ENCODE results near the gene SCN1B. TPM values are rescaled to one million over a fixed set of nuclear protein-coding genes. Genes with fewer than 3 reads are reported as not detected.
"Not testable (repeated sequence)": the region's sequence is repeated elsewhere in the genome, so short reads cannot be mapped to it uniquely, and the experiment has no call there.

SCN1B gene
- polyA plus RNA-seq, 4 donors = 0.74 to 2.1 (median 1.2) TPM

DNA sequence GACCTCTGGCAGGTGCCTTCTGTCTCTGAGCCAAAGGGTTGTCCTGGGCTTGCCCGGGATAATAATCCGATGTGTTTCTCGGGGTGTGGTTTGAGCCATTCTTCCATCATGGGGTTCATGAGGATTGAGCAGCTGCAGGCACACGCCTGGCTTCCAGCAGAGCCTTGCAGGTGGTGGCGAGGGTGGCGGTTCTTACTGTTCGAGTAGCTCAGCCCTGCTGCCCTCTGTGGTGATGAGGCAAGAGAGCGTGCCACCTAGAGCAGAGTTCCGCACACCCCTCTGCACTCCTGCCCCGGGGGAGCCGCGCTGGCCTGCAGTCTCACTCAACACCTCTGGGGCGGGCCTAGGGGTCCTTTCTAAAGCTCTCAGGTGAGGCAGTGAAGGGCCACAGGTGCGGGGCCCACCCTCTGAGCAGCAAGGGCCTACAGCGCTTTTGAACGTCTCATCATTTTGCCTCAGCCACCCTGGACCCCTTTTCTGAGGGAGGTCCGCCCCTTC is 3.8 kb downstream of the SCN1B start:
- DNase-seq (ENCODE audit: low read depth in 4 of 4, low spot score in 3 of 4) = no peak

DNA sequence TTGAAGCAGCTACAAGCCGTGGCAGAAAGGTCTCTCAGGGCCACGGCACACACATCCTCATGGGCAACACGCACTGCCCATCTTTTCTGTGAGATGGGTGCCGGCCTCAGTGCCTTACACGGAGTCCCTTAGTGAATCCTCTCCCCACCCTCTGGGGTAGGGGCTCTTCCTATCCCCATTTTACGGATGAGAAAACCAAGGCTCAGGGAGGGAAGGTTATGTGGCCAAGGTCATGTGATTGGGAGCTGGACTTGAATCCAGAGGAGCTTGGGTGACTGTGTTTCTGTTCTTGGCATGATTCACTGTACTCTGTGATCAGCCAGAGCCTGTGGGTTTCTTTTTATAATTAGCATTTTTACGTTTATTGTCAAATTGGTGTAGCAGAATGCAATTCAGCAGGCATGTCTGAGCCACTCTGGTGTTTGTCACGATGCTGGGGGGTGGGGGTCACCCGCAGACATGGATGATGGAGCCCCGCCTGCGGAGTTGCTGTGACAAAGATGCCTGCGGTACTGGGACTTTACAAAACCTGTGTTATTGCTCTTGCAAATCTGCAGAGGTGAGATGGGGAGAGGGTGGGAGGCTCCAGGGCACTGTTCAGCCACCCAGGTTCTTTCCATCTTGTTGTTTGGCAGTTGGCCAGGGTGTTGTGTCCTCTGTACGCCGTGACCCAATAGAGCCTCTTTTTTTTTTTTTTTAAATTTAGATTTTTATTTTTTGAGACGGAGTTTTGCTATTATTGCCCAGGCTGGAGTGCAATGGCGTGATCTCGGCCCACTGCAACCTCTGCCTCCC is 4.5 kb downstream of the SCN1B start:
- no peak for DNase-seq (ENCODE audit: low read depth in 4 of 4, low spot score in 3 of 4)

DNA sequence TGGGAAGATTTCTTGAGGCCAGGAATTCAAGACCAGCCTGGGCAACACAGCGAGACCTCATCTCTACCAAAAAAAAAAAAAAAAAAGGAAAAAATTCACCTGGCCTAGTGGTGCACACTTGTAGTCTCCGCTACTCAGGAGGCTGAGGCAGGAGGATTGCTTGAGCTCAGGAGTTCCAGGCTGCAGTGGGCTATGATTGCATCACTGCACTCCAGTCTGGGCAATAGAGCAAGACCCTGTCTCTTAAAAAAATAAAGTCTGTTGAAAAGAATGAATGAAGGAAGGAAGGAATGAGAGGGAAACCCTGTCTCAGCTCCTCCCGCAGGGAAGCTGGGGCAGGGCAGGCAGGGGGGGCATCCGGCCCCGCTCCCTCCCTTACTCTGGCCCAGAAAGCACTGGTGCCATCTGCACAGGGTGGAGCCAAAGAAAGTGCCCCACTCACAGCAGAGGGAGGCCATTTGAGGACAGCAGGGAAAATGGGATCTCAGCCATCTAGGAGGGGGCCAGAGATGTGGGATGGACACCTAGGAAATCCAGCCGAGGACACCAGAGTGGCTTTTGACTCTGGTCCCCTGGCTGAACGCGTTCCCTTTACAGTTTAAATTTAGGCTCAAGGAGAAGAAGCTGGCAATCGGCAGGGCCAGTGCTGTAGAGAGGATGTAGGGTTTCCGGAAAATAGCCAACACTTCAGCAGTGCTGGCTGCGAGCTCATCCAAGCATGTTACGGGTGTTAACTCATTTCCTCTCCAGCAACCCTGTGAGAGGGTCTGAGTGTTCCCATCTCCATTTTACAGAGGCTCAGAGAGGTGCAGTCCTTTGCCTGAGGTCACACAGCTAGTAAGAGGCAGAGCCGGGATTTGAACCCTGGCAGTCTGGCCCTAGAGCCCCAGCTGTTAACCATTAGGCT is 7.7 kb downstream of the SCN1B start:
- no peak for DNase-seq (ENCODE audit: low read depth in 4 of 4, low spot score in 3 of 4)

DNA sequence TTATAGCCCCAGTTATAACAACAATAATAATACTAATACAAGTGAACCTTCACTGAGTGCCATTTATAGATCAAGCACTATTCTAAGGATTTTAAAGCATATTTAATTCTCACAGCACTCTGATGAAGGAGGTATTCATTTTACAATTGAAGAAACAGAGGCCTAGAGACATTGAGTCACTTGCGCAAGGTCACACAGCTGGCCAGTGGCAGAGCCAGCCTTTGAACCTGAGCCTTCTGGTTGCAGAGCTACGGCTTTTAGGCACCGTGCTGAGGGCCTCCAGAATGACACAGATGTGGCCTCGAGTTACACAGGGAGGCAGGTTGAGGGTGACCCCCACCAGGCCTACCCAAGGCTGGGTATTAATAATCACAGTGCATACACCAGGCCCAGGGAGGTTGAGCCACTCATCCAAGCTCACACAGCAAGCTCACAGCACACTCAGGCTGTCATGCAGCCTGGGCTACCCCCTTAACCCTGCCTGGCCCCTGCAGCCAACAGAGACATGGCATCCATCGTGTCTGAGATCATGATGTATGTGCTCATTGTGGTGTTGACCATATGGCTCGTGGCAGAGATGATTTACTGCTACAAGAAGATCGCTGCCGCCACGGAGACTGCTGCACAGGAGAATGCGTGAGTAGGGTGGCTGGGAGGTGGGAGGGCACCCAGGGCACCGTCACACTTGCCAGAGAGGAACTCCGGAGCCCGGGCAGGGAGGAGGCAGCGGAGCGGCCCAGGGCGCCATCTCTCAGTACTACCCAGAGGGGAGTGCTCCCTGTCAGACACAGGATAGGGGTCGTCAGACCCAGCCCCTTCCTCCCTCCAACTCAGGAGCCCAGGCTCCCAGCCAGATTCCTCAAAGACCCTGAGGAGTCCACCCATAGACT is 8.6 kb downstream of the SCN1B start:
- DNase-seq (ENCODE audit: low read depth in 4 of 4, low spot score in 3 of 4) = no peak

DNA sequence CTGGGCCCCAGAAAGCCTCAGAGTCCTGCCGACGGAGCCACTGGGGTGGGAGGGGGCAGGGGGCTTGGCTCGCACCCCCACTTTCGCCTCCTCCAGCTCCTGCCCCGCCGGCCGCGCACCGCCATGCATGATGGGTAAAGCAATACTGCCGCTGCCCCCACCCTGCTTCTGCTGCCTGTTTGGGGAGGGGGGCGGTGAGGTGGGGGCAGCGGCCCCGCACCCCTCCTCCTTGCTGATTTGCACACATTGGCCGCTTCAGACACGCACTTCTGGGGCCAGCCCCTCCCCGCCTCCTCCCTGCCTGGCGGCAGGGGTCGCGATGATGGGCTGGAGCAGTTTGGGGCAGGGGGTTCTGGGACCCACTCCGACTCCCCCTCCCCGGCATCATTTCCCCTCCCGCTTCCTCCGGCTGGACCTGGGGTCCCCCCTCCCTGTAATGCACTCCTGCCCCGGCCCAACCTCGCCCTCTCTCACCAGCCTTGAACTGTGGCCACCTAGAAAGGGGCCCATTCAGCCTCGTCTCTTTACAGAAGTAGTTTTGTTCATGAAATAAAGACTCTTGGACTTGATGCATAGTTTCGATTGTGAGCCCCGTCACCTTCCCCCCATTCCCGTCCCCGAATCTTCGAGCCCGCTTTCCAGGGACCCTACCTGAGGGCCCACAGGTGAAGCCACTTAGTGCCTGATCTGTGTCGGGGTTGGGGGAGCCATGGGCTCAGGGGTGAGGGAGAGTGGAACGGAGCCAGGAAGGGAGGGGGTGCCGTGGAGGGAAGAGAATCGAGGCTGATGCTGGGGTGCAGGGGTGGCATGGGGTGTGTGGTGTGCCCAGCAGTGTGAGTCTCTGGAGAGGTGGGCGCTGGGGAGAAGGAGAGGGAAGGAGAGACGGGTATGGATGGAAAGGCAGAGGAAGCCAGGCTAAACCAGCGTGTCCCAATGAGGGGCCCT is 9.9 kb downstream of the SCN1B start:
- DNase-seq (ENCODE audit: low read depth in 4 of 4, low spot score in 3 of 4) = no peak

DNA sequence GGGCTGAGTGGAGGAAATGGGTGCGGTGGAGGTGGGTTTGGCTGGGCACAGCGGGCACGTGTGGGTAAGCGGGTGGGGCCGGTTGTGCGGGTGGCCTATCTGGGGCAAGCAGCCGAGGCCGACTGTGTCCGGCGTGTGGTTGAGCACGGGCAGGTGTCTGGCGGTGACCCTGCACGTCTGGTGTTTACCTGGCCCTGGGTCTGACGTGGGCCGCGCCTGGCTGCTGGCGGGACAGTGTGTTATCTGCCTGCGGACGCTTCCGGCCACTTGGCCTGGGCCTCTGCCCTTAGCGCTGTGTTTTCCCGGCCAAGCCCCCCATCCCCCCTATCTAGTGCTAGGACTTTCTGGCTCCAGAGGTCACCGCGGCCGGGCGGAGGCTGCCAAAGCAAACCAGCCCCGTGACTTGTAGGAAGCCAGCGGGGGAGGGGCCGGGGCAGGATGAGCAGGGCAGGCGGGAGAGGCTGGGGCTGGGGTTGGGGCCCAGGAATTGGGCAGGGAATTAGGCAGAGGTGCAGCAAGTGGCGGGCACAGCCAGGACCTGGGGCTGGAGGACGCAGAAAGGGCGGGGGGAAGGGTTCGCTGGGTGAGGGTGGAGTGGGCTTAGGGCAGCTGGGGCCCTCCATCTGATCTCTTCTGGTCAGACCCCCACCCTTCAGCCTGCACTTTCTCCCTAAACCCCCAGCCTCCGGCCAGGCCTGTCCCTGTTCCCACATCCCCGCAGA is 10.7 kb downstream of the SCN1B start:
- DNase-seq (ENCODE audit: low read depth in 4 of 4, low spot score in 3 of 4) = no peak

DNA sequence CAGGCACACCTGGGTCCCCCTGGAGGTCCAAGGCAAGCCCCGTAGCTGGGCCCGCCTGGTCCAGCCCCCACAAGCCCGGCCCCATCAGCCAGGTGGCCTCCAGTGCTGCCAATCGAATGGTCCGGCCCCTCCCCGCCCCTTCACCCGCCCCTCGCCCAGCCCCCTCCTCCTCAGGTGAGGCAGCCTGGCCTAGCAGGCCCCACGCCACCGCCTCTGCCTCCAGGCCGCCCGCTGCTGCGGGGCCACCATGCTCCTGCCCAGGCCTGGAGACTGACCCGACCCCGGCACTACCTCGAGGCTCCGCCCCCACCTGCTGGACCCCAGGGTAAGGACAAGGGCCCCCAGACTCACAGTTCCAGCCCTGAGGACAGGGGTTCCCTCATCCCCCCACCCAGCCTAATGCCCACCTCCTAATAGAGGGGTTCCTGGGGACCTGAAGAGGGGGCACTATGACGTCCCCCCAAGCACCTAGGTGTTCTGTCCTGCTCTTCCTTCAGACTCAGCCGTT is 11.3 kb downstream of the SCN1B start, which contains the start of gene HPN:
Gene HPN (plus strand): TSS at position 174 of the 508 bp plus-strand sequence. CDS start 786 bp downstream, outside the sequence.
- DNase-seq (ENCODE audit: low read depth in 4 of 4, low spot score in 3 of 4) = no peak

DNA sequence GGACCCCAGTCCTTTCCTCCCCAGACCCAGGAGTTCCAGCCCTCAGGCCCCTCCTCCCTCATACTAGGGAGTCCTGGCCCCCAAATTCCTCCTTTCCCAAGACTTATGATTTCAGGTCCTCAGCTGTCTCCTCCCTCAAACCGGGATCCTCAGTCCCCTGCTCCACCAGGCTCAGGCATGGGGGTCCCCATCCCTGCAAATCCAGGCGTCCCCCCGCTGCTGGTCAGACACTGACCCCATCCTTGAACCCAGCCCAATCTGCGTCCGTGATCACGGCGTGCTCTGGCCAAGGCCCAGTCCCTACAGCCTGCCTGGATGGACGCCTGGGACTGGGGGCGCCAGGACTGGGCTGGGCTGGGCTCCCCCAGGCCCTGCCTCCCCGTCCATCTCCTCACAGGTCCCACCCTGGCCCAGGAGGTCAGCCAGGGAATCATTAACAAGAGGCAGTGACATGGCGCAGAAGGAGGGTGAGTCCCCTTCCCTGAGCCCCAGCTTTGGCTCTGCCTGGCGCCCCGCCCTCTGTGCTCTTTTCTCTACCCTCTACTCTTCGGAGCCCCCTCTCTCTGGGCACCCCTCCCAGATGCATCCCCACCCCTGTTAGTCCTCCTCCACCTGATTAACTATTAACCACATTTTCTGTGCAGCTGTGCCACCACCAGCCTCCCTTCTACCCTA is 11.9 kb downstream of the SCN1B start:
- DNase-seq (ENCODE audit: low read depth in 4 of 4, low spot score in 3 of 4) = no peak

DNA sequence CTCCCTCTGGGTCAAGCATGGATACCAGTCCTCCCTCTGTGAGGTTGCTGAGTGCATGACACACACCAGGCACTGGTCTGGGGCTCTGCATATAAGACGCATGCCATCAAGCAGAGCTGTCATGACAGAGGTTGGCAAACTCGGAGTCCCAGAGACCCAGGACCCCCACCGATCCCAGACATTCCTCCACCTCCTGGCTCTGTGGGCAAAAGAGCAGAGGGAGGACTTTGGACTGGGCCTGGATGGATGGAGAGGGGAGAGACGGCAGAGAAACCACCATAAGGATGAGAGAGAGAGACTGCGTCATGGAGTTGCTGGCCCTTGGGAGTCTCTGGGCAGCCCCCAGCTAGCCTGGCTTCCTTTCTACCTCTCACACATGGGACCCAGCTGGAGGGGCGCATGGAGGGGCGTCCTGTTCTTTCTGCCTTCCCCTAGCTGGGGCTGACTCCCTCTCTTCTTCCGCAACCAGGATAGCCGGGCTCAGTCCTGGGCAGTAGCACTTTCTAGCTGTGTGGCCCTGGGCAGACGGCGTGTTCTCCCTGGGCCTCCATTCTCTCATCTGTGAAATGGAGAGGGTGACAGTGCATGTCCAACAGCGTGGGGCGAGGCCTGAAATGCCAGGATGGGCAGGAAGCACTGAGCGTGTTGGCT is 12.8 kb downstream of the SCN1B start:
- no peak for DNase-seq (ENCODE audit: low read depth in 4 of 4, low spot score in 3 of 4)

DNA sequence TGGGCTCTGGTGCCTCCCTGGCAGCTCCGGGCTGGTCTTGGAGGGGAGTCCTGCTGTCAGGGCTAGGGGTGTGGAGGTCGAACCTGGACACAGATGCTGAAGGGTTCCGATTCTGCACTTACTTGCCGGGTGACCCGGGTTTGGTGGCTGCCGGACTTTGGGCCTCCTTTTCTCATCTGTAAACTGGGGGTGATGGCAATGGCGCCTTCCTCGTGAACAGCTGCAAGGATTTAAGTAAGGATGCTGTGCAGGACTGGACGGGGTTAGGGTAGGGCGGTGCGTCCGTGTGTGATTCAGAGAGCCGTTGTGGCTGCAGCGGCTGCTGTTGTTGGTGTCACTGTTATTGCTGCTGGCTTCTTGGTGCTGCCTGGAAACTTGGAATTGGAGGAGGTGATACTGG is 13.6 kb downstream of the SCN1B start:
- no peak for DNase-seq (ENCODE audit: low read depth in 4 of 4, low spot score in 3 of 4)

DNA sequence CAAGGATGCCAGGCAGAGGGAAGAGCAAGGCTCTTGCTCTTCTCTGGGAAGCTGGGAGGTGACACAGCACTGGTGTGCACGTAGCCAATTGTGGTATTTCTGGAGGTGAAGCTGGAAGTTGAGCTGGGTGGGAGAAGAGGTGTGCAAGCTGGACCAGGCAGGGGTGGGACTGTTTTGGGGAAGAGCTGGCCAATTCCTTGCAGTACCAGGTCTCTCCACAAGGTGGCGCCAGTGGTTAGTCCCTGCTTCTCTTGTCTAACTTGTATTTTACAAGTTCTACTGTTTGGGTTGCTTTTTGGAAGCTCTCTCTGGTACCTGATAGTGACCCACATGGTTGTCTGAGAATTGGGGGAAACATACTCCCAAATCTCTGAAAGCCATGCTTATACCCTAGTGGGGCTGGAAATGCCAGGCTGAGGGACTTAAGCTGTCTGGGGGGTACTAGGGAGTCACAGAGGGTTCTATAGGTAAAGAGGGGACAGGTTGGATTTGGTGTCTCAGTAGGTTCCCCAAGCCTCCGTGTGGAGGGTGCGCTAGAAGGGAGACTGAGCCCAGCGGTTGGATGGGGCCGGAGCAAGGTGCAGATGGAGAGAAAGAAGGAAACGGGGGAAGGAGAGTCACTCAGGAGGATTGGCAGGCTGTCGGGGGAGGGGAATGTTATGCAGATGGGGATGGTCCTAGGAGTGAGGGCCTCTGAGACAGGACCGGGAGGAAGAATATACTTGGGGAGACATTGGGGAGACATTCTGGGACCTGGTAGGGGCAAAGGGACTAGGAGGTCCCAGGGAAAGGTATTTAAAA is 14.2 kb downstream of the SCN1B start:
- DNase-seq (ENCODE audit: low read depth in 4 of 4, low spot score in 3 of 4) = no peak

DNA sequence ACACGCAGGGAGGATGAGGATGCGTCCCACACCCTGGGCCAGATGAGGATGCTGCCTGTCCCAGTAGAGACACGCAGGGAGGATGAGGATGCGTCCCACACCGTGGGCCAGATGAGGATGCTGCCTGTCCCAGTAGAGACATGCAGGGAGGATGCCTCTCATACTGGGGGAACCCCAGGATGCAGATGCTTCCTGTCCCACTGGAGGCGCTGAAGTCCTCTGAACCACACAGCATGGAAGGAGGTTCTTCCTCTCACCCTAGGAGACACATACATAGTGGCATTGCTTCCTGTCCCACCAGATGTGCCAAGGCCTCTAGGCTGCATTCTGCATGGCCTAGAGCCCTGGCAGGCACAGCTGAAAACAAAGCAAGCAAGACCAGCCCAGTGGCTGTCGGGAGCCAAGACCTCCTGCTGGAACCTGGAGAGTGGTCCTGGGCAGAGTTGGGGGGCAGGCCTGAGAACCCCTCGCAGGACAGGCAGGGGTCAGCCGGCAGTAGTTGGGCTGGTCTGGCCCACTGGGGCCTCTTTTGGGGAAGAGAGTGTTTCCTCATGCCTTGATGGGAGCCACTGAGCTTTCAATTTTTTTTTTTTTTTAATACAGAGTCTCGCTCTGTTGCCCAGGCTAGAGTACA is 15.5 kb downstream of the SCN1B start:
- DNase-seq (ENCODE audit: low read depth in 4 of 4, low spot score in 3 of 4) = no peak

DNA sequence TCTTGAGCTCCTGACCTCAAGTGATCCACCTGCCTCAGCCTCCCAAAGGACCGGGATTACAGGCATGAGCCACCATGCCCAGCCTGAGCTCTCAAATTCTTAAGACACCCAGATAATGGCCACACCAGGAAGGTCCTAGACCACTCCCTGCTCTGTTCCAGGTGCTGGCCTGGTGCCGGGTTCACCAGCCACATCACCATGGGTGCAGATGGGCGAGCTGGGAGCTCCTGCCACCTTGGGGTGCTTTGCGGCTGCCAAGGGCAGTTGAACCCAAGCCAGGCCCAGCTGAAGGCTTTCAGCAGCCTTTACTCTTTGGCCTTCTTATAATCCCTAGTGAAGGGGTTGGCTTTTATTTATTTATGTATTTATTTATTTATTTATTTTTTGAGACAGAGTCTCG is 16.2 kb downstream of the SCN1B start:
- no peak for DNase-seq (ENCODE audit: low read depth in 4 of 4, low spot score in 3 of 4)

DNA sequence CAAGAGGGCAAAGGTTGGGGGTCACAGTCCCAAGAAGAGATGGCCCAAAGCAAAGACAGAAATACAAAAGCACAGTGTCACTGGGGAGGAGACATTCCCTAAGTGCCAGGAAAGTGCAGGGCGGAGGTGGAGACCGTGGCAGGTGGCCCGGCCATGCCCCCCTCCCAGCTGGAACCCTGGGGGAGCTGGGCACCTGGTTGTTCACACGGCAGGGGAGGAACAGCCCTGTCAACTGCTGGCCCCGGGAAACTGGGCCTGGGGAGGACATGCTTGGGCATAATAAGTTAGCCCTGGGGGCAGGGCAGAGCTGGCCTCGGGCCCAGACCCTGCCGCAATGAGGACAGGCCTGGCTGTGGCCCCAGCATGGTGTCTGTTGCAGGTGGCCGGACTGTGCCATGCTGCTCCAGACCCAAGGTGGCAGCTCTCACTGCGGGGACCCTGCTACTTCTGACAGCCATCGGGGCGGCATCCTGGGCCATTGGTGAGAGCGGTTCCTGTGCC is 18.7 kb downstream of the SCN1B start:
- no peak for DNase-seq (ENCODE audit: low read depth in 4 of 4, low spot score in 3 of 4)

DNA sequence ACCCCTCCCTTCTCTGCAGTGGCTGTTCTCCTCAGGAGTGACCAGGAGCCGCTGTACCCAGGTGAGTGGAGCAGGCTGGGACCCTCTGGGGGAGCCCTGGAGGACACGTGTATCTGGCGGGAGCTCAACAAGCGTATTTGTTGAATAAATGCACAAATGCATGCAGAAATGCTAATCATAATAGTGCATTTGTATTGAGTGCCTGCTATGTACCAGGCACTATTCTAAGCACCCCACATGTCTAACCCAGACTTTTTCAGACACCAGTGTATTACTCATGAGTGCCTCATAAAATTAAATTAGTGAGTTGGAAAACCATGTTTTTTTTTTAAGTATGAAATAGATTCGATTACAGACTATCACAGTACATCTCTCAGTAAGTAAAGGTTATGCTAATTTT is 19.2 kb downstream of the SCN1B start:
- no peak for DNase-seq (ENCODE audit: low read depth in 4 of 4, low spot score in 3 of 4)

DNA sequence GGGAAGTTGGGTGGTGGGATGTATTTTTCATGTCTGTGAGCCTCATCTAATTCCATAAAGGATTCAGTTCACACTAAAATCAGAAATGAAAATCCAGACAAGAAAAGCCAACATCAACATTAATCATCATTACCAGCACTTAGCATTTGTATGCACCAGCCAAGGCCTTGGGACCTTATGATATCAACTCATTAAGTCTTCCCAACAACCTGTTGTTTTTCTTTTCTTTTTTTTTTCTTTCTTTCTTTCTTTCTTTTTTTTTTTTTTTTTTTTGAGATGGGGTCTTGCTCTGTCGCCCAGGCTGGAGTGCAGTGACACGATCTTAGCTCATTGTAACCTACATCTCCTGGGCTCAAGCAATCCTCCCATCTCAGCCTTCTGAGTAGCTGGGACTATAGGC is 20.4 kb downstream of the SCN1B start:
- DNase-seq (ENCODE audit: low read depth in 4 of 4, low spot score in 3 of 4) = not testable (repeated sequence)
